Stimulated activated effector memory CD8-positive, alpha-beta T cell treated with anti-CD3 and anti-CD28 coated beads, Interleukin-12 subunit alpha, Interleukin-12 subunit beta, amount 100 ng/mL, for 72 hours (primary cell): ENCODE measurements around the gene ATP10A.

ENCODE experiments used
- ATAC-seq: fragments of 150-1000 bp; cut with Tn5 transposase; 2 replicates; pipeline ENCODE4 v1.10.0; 2021
- DNase-seq, 2 donors: peaks; one replicate each; pipeline ENCODE4 v3.0.0; 2021 to 2022; ENCODE audit warnings: low spot score in 2 of 2
- H3K27ac Mint-ChIP-seq: one replicate; pipeline ENCODE4 v1.8.0; 2022; ENCODE audit warnings: mild to moderate bottlenecking, mixed read lengths
- H3K36me3 Mint-ChIP-seq: one replicate; pipeline ENCODE4 v1.8.0; 2022; ENCODE audit warnings: mild to moderate bottlenecking, mixed read lengths
- H3K4me1 Mint-ChIP-seq: one replicate; pipeline ENCODE4 v1.8.0; 2022; ENCODE audit warnings: mixed read lengths
- H3K4me3 Mint-ChIP-seq: one replicate; pipeline ENCODE4 v1.8.0; 2022; ENCODE audit warnings: mild to moderate bottlenecking, mixed read lengths
- H3K9me3 Mint-ChIP-seq: one replicate; pipeline ENCODE4 v1.8.0; 2022; ENCODE audit warnings: mixed read lengths

Gene ATP10A

DNA sequence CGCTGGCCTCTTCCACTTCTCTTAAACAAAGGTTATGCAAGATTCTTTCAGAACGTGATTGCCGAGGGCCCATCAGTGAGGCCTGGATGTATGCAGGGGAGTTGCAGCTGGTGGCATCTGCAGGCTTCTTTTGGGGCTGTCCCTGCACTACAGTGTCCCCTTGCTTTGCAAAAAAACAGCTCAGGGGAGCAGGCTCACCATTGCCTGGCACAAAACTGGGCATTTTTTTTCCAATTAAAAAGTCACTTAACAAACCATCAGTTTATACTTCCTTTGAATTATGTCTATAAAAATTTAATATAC is 148.6 kb downstream of the ATP10A start:
- ATAC-seq (no peak), DNase-seq (no peak)
- Mint-ChIP-seq H3K4me3 (no peak overlapping the region), H3K9me3 (no peaks in the 10 kb centered on the region), H3K27ac (no peak overlapping the region), H3K36me3 (peaks cover 10% of the 10 kb centered on the region), H3K4me1 (no peaks in the 10 kb centered on the region)

DNA sequence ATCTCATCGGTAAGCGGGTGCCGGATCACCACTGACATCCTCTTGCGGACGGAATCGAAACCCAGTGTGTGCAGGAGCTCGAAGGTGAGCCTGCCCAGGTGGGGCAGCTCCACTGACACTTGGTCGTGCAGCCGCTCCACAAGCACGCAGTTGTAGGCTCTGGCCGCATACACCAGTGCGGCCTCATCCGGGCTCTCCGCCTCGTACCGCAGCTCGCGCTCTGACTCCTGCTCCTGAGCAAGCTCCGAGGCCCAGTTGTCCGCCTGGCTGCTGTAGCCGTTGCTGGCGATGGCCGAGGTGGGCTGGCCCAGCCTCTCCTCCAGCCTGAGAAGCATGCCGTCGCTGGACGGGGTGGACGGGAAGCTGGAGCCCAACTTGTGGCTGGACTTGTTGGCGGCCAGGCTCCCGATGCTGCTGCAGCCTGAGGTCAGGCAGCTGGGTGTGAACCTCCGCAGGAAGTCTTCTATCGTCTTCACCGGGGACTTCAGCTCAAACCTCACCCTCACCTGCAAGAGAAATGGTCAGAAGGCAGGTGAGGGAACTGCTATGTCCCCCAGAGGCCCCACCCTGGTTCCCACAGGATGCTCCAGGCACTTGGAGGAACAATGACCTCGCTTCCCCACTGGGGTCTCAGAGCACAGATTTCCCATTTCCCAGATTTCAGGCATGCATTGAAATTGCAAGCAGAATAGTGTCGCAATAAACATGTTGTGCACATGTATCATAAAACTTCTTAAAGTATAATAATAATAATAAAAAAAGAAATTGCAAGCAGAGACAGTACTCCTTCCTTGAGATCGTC is 149.2 kb downstream of the ATP10A start:
- Mint-ChIP-seq H3K36me3 (peaks cover 7% of the 10 kb centered on the region), H3K9me3 (no peaks in the 10 kb centered on the region)

DNA sequence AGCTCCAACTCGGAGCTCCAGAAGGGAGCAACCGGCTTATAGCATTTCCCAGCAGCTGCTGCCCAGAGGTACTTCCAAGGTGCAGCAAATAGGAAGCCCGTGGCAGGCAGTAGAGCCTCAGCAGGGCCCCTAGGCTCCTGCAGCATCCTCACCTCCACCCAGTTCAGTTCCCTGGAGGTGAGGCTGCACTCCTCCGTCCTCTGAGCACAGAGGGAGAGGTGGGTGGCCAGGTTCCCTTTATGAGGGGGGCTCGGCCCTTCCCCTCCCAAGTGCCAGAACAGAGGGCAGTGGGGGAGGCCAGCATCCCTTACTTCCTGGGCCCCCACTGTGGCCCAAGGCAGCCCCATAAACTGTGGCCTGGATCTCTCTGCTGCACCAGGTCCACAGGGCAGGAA is 150.2 kb downstream of the ATP10A start:
- H3K36me3 Mint-ChIP-seq: peaks cover 6% of the 10 kb centered on the region
- H3K4me3 Mint-ChIP-seq: no peak overlapping the region
- ATAC-seq: no peak
- DNase-seq: no peak
- no peaks in the 10 kb centered on the region for H3K9me3 Mint-ChIP-seq
- H3K27ac Mint-ChIP-seq: no peak overlapping the region
- no peaks in the 10 kb centered on the region for H3K4me1 Mint-ChIP-seq

More for the DNA sequence above, 149.2 kb downstream of the ATP10A start:
- Mint-ChIP-seq H3K4me1 (no peaks in the 10 kb centered on the region), H3K4me3 (no peak overlapping the region), H3K27ac (no peak overlapping the region)
- ATAC-seq: no peak
- DNase-seq: no peak

DNA sequence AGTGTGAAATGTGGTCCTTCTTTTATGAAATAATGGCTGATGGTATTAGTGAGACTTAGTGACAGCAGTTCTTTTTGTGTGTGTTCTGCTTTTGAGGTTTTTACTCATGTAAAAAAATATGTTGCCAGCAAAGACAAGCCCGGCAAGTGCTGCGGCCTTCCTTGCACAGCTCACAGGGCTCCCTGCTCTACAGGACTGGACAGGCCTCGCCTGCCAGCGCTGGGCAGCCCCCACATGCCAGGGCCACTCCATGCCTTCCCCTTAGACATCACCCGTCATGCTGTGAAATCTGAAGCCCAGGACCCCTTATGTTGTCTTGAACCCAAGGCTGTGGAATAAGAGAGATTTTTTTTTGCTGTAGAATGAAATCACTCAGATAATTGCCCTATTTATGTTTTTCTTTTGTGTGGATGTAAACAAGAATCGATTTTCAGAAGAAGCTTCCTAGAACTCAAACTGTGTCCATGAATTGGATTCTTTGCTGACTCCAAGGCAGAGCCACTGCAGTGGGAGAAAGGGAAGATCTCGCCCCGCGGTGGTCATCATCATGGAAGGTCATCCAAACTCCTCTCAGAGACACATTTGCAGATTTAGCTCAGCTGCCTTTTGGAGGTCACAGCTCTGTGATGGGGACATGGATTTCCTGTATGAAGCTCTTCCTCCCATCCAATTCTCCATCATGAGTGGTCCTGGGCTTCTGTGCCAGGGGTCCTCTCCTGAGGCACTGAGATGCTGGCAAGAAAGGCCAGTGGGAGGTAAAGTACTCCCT is 150.8 kb downstream of the ATP10A start:
- DNase-seq (no peak), ATAC-seq (no peak)
- Mint-ChIP-seq H3K9me3 (no peaks in the 10 kb centered on the region), H3K4me1 (no peaks in the 10 kb centered on the region), H3K36me3 (peaks cover 6% of the 10 kb centered on the region), H3K27ac (no peak overlapping the region), H3K4me3 (no peak overlapping the region)

DNA sequence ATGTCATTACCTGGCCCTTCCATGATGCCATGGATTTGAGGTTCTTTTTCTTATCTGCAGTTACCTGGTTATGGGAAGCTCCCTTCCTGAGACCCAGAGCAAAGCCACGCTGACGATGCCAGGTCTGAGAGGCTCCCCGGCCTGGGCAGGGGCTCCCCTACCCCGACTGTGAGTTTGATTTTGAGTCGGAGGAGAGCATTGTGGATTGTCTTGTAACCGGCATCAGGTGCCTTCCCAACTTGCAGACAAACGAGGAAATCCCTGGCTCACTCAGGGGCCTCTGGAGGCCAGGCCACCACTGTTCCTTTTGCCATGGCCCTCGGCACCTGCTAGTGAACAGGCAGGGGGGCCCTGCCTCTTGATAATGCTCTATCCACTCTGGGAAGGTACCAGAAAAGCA is 151.4 kb downstream of the ATP10A start:
- ATAC-seq (no peak), DNase-seq (no peak)
- Mint-ChIP-seq H3K9me3 (no peaks in the 10 kb centered on the region), H3K36me3 (peaks cover 6% of the 10 kb centered on the region), H3K4me3 (no peak overlapping the region), H3K27ac (no peak overlapping the region), H3K4me1 (no peaks in the 10 kb centered on the region)

DNA sequence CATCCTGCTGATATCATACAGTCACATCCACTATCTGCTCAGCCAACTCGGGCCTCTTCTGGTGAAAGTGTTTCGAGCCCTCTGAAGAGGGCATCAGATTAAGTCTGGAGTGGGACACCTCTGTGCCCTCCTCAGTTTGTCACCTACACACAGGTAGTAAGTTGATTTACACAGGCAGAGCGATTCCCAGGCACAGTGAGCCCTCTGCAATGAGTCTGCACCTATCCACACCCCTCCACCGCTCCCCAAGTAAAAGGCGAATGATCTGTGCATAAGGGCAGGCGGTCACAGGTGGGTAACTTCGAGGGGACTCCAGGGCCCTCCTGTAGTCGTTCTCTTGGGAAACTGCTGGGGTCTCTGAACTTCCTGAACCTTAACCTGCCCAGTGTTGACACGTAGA is 152.0 kb downstream of the ATP10A start:
- Mint-ChIP-seq H3K27ac (no peak overlapping the region), H3K4me3 (no peak overlapping the region), H3K4me1 (no peaks in the 10 kb centered on the region), H3K36me3 (peaks cover 6% of the 10 kb centered on the region), H3K9me3 (no peaks in the 10 kb centered on the region)
- DNase-seq: no peak
- ATAC-seq: no peak

DNA sequence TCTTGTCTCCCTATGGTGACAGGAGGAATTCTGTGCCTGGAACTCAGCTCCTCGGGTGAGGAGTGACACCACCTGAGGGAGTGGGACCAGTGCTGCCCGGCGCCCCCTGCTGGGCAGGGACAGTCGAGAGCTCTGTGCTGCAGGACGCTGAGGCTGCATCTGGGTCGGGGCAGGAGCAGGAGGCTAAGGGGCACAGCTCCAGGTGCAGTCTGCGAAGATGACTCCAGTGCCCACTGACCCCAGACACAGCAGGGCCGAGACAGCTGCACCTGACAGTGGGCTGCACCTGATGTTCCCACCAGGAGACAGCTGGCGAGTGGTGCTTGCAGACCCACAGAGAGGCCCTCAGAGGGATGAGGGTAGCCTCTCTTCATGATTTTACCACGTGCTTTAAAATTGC is 152.9 kb downstream of the ATP10A start:
- peak; percentile 24 to 62 for DNase-seq
- H3K27ac Mint-ChIP-seq: no peak overlapping the region

DNA sequence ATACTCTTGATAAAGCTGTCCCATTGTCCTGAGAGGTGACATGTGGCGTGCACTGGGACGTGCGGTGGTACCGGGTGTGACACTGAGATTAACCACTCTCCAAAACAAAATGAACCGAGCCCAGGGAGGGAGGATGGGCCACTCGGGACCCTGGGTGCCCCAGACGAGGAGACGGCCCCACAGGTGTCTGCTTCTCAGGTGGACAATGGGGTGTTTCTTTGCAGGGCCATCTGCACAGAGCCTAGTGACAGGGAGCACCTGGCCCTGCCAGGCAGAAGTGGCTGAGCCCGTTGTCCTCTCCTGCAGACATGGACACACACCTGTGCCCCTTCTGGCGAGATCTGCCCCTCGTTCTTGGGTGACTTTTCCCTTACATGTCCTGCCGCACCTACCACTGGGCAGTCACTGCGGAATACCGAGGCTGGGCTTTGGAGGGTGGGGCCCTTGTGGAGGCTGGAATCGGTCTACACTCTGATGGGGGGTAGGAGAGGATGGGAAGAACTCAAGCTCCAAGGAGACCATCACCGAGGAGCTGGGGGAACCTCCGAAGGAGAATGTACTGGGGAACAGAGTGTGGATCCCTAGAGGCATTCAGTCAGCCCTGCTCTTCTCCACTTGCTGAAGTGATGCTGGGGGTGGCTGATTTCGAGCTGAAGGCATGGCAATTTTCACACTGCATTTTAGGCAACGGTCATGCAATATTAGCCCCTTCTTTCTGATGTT is 153.5 kb downstream of the ATP10A start:
- H3K4me1 Mint-ChIP-seq: no peaks in the 10 kb centered on the region
- no peak for DNase-seq
- H3K36me3 Mint-ChIP-seq: peaks cover 14% of the 10 kb centered on the region
- no peak for ATAC-seq
- H3K9me3 Mint-ChIP-seq: no peaks in the 10 kb centered on the region
- no peak overlapping the region for H3K4me3 Mint-ChIP-seq
- no peak overlapping the region for H3K27ac Mint-ChIP-seq

More for the DNA sequence above, 152.9 kb downstream of the ATP10A start:
- Mint-ChIP-seq H3K4me3 (no peak overlapping the region), H3K36me3 (peaks cover 13% of the 10 kb centered on the region), H3K9me3 (no peaks in the 10 kb centered on the region), H3K4me1 (no peaks in the 10 kb centered on the region)
- peak; percentile 68 for ATAC-seq

DNA sequence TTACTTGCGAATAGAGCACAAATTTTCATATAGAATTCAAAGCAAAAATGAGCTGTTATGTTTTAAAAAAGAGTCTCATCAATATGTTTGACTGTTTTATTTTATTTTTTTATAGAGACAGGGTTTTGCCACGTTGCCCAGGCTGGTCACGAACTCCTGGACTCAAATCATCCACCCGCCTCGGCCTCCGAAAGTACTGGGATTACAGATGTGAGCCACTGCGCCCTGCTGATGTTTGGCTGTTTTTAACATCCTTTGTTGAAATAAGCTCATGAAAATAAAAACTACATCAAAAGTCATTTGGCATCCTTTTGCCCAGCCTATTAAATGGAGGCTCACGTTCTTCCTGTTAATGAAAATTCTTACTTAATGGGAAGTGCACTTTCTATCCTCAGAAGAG is 154.7 kb downstream of the ATP10A start:
- no peak overlapping the region for H3K4me3 Mint-ChIP-seq
- no peaks in the 10 kb centered on the region for H3K4me1 Mint-ChIP-seq
- no peaks in the 10 kb centered on the region for H3K9me3 Mint-ChIP-seq
- ATAC-seq (no peak), DNase-seq (no peak)
- H3K27ac Mint-ChIP-seq: no peak overlapping the region
- H3K36me3 Mint-ChIP-seq: peaks cover 14% of the 10 kb centered on the region

DNA sequence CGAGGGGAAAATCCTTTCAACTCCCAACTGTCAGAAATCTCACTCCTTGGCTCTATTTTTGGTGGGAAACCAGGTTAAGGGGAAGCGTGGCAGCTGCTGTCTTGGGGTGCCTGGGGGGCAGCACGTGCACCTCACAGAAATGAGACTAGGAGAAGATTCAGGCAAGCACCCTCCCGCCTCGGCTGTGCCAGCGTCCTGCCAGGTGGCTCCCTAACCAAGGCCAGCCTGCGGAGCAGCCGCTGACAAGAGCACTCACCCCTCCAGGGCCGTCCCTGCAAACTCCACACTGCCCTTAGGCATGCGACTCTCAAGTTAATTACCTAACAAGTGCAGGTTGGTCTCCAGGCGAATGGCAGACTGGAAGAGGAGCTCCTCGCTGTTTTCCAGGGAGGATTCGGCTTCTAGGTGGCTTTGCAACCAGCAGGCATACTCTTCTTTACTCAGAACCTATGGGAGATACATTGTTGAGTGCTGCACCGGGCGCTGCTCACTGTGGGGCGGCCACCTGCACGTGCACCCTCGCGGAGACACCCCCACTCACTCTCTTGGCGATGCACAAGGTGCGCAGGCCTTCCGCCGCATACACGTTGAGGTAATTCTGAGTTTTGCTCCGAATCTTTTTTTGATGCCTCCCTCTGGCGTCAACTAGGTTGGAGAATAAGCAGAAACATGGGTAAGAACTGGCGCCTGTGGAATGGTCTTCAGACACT is 155.3 kb downstream of the ATP10A start:
- Mint-ChIP-seq H3K9me3 (no peaks in the 10 kb centered on the region), H3K4me3 (no peak overlapping the region), H3K27ac (no peak overlapping the region), H3K36me3 (peaks cover 14% of the 10 kb centered on the region), H3K4me1 (no peaks in the 10 kb centered on the region)
- no peak for DNase-seq
- ATAC-seq: no peak

DNA sequence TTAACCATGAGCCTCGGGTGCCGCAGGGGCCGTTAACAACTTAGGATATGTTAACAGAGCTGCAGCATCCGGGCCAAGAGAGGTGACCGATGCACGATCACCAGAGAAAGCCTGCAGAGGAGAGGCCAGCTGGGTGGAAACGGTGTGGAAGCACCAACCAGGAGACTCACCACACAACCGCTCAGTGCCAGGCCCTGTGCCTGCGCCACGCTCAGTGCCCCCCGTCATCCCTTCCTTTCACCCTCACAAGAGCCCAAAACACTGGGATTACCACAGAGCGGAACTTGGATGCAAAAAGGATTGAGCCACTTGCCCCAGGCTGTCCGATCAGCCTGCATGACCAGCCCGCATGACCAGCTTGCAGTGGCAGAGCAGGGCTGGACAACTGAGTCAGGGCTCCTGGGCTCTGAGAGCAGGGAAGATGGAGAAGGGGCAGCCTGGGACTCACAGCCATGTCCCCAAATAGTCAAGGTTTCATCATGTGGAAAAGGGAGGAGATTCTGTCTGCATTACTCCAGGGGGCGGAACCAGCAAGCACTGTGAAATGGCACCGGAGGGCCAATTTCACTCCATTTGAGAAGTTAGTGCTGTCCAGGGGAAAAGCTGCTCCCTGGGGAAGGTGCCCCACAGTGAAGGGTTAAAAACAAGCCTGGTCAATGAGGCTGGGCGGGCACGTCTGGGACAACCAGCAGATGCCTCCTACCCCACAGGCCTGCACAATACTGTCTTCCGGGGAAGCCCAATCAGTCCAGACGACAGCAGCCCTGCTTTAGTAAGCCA is 156.8 kb downstream of the ATP10A start:
- H3K36me3 Mint-ChIP-seq: peaks cover 8% of the 10 kb centered on the region
- H3K27ac Mint-ChIP-seq: peak overlapping the region; percentile 43
- no peak overlapping the region for H3K4me3 Mint-ChIP-seq
- no peaks in the 10 kb centered on the region for H3K9me3 Mint-ChIP-seq
- no peak for DNase-seq
- ATAC-seq: no peak
- H3K4me1 Mint-ChIP-seq: no peaks in the 10 kb centered on the region

DNA sequence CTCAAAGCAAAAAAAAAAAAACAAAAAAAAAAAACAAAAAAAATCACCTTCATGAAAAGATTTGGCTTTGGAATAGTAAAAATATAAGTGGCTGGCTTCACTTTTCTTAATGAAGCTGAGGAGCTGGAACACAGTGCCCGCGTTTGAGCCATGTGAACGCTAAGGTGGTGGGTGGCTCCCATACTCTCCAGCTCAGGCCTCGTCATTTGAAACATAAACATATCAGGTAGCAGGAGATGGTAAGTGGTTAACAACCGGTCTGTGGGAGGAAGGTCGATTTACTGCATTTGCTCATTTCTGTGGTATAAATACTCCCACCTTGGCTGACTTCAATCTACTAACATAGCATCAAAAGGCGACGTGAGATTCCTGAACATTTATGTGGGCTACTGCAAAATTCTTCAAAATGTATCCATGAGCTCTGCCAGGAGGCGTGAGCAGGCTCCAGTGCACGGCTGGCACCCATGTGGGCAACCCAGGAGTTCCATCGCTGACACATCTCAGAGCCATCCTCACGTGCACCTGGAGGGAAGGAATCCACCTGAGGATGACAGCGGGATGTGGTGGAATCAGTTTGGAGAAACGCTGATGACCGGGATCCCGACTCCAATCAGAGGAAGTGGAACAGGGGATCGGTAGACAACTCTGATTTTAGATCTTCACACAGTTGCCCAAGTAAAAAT is 157.6 kb downstream of the ATP10A start:
- Mint-ChIP-seq H3K36me3 (peaks cover 8% of the 10 kb centered on the region), H3K27ac (no peak overlapping the region), H3K4me1 (no peaks in the 10 kb centered on the region), H3K9me3 (no peaks in the 10 kb centered on the region), H3K4me3 (no peak overlapping the region)
- no peak for DNase-seq
- ATAC-seq: no peak

DNA sequence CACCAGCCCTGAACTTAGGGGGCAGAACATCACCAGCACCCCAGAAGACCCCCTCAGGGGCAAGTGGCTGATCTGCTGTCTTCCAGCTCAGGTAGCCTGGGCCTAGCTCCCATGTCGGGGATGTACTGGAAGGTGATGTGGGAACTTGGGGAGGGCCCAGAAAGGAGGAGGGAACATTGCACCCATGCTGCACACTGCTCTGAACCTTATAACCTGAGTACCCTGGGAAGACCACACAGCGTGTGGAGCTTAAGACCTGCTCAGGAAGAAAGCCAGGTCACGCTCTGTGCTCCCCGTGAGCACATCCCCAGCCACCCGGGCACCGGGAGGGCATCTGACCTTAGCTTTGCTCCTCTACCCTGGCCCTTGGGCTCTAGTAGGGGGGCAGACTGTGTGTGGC is 159.4 kb downstream of the ATP10A start:
- Mint-ChIP-seq H3K4me3 (no peak overlapping the region), H3K4me1 (no peaks in the 10 kb centered on the region), H3K36me3 (peaks cover 22% of the 10 kb centered on the region), H3K27ac (no peak overlapping the region), H3K9me3 (no peaks in the 10 kb centered on the region)
- DNase-seq: no peak
- ATAC-seq: peak; percentile 21

DNA sequence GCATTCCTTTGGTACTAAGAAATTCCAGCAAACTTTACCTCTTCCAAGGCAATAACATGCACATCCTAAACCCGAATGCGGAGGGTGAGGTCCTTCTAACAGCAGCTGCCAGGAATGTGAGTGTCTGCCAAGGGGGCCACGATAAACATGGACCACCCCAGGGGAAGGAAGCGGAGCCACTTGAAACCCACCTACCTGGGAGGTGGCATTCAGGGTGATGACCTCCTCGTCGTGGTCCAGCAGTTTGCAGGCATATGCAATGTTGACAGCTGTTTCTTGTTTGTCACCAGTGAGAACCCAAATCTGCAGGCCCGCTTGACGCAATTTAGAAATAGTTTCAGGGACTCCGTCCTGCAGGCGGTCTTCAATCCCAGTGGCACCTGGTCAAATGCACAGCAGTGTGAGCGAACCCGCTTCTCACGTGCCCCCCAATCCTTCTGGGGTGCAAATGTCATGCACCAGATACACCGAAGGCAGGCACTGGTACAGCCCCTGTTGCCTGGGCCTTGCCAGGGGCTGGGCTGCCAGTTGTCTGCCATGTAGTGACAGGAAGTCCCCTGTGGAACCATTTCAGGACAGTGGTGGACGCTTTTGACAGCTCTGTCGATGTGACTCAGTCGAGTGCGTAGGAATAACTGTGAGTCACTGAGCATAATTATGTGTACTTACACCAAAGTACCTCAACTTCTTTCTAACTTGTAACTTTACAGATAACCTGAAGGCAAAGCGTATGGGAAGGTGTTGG is 161.2 kb downstream of the ATP10A start:
- H3K36me3 Mint-ChIP-seq: peaks cover 25% of the 10 kb centered on the region
- DNase-seq (no peak), ATAC-seq (no peak)
- H3K9me3 Mint-ChIP-seq: no peaks in the 10 kb centered on the region
- H3K4me1 Mint-ChIP-seq: no peaks in the 10 kb centered on the region
- H3K4me3 Mint-ChIP-seq: no peak overlapping the region
- no peak overlapping the region for H3K27ac Mint-ChIP-seq
